Measurements from ENCODE around the gene ARRDC5.
"Not testable (repeated sequence)": the region's sequence is repeated elsewhere in the genome, so short reads cannot be mapped to it uniquely, and the experiment has no call there.

The ARRDC5 gene

GRCh38 chr19:4867534-4868285, 35.0 kb downstream of the ARRDC5 start, which contains the start of gene PLIN3:
PLIN3 (minus strand) TSS chr19:4867667; CDS start chr19:4861394, 6,273 bp downstream.
- peak; percentile 98 for DNase-seq

DNA sequence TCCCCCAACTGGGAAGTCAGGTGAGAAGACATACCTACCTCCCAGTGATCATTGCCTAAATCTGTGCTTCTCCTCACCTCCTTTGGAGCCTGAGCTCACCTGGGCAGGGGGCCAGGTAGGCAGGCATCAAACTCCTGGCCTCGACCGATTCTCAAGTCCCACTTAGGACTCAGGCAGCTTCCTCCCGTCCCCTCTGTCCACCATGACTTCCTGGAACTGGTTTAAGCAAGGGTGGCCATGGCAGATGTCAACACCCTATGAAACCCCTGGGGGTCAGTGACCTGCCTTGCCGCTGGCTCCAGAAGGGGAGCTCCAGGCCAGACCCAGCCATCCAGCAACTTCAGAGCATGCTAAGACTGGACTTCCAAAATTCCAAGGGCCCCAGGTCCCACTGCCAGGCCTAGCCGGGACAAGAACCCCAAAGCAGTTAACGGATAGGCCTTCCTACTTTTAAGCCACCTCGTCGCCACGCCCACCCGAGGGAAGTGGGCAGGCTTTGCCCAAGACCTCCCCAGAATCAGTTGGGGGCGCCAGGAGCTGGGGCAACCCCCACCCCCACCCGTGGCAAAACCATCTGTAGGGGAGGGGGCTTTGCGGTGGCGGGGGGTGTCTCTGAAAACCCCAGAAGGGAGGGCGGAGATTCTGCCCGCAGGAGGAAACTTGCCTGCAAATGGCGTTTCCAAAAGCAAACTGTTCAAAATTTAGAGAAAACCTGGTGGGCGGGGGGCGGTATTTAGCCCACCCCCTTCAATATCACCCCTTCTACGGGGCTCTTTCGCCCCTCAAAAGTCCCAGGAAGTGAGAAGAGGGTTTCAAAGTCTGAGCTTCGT, 35.9 kb downstream of the ARRDC5 start:
- DNase-seq, result peak; percentile 71

DNA sequence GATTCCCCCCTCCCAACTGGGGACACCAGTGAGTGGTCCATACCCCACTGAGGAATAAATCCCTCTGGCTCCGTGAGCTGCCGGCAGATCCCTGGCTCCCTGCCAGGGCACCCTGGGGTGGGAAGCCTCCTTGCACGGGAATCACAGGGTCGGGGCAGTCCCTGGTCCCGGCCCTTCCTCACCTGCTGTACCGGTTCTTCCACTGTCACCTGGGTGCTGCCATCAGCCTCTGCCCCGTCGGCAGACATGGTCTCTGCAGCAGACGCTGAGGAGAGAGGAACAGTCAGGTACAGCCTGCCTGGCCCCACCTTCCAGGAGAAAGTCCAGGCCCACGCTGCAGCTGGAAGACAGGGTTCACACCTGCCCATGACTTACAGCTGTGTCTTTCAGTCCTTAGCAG, 41.5 kb downstream of the ARRDC5 start:
- DNase-seq, result peak; percentile 75

DNA sequence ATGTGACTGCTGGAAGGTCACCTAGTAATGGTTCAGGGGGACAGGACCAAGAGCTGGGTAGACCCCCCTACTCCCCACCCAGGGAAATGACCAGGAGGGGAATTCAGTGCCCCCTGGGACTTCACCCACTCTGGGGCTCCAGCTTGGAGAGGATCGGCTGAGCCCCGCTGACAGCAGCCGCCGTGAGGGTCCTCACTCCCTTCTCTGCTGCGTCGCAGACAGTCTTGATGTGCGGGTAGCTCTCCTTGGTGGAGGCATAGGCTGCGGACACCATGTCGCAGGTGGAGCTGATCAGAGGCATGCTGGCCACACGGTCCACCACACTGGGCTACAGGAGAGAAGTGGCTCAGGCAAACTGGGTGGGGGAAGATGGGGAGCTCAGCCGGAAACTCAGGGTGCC, 43.0 kb downstream of the ARRDC5 start:
- no peak for DNase-seq

DNA sequence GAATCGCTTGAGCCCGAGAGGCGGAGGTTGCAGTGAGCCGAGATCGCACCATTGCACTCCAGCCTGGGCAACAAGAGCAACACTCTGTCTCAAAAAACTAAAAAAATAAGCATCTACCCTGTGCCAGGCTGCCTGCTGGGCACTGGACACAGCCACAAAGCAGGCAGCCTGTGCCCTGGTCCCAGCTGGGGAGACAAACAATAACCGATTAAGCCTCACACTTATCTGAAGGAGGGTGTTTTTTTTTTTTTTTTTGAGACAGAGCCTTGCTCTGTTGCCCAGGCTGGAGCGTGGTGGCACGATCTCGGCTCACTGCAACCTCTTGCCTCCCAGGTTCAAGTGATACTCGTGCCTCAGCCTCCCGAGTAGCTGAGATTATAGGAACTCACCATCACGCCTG, 46.2 kb downstream of the ARRDC5 start:
- DNase-seq, result not testable (repeated sequence)

GRCh38 chr19:4853506-4853905, 49.2 kb downstream of the ARRDC5 start:
- not testable (repeated sequence) for DNase-seq

DNA sequence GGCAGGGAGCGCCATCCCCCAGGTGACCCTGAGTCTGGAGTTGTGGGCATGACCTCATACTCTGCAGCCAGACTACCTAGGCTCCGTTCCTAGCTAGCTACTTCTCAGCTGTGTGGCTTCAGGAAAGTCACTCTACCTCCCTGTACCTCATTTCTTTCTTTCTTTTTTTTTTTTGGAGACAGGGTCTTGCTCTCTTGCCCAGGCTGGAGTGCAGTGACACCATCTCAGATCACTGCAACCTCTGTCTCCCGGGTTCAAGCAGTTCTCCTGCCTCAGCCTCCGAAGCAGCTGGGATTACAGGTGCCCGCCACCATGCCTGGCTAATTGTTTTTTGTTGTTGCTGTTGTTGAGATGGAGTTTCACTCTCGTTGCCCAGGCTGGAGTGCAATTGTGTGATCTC, 50.2 kb downstream of the ARRDC5 start:
- no peak for DNase-seq

DNA sequence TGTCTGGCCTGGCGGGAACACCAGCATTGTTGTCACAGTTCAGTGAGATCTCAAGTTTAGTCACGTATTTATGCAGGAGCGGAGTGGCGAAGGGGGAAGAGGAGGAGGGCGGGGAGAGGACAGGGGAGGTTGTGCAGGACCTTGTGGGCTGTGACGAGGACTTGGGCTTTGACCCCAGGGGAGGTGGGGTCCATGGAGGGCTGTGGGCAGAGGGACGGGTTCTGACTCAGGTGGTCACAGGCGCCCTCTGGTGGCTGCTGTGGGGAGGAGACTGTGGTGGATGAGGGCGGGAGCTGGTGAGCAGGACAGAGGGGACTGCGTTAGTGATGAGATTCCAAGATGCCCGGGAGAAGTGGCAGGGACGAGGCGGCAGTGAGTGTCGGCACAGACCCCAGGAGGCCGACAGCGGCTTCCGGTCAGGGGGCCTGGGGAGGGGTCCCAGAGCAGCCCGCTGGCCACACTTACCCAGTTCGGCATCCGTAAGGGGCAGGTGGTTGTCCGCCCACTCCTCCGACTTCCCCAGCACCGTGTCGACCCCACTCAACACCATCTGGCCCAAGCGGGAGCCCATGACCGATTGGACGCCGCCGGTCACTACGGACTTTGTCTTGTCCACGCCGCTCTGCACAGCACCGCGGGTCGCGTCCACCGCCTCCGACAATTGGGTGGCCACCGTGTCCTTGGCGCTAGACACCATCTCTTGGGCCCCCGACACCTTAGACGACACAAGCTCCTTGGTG, 51.0 kb downstream of the ARRDC5 start:
- DNase-seq, result peak; percentile 85

- no peak for DNase-seq
Measured at GRCh38 chr19:4849019-4849418, 53.7 kb downstream of the ARRDC5 start.

- no peak for DNase-seq
Measured at GRCh38 chr19:4847190-4847973, 55.3 kb downstream of the ARRDC5 start.

- not testable (repeated sequence) for DNase-seq
Measured at GRCh38 chr19:4845975-4846374, 56.7 kb downstream of the ARRDC5 start.

GRCh38 chr19:4844348-4845179, 58.1 kb downstream of the ARRDC5 start:
- DNase-seq, result no peak

- no peak for DNase-seq
Measured at GRCh38 chr19:4843647-4843965, 59.1 kb downstream of the ARRDC5 start.
